Peyer's patch (tissue), 4 donors: ENCODE results near the gene SGCB. TPM values are rescaled to one million over a fixed set of nuclear protein-coding genes. Genes with fewer than 3 reads are reported as not detected.

Experiments used
- DNase-seq, 3 donors: peaks; one replicate each; pipeline ENCODE4 v3.0.0-alpha.2; 2017 to 2019
- H3K27ac ChIP-seq, 4 donors: fragments of 200-600 bp; sonication (generic); one replicate each; pipeline ENCODE4 v1.5.1; 2016 to 2019
- H3K27me3 ChIP-seq, 2 donors: fragments of 200-600 bp; sonication (generic); one replicate each; pipeline ENCODE4 v1.5.1; 2019
- H3K36me3 ChIP-seq, 3 donors: fragments of 200-600 bp; sonication (generic); one replicate each; pipeline ENCODE4 v1.5.1; 2016 to 2019
- H3K4me1 ChIP-seq, 4 donors: fragments of 200-600 bp; sonication (generic); one replicate each; pipeline ENCODE4 v1.5.1; 2016 to 2019
- H3K4me3 ChIP-seq, 4 donors: fragments of 200-600 bp; sonication (generic); 1 replicate in 3 of 4; 2 replicates in 1 of 4; pipeline ENCODE4 v1.5.1; 2016 to 2019; ENCODE audit warnings: mild to moderate bottlenecking in 1 of 4
- H3K9me3 ChIP-seq, 4 donors: fragments of 200-600 bp; sonication (generic); one replicate each; pipeline ENCODE4 v1.5.1; 2016 to 2019; ENCODE audit warnings: mild to moderate bottlenecking in 1 of 4
- POLR2A ChIP-seq, 2 donors: fragments of 450-650 bp; IDR thresholded peaks; one replicate each; pipeline ENCODE4 v1.5.1; 2017; ENCODE audit warnings: antibody characterized with exemption in 2 of 2, mild to moderate bottlenecking in 2 of 2, moderate library complexity in 2 of 2
- total RNA-seq, 4 donors: library from RNA; depleted of rRNA; stranded (reverse); fragments of >200 nt; gene quantifications; one replicate each; pipeline ENCODE4 v1.1.0, GENCODE V29; 2016
- TF ChIP-seq, protein P1 (sequence below), 6 experiments: fragments of 450-650 bp in 4 of 6; fragments of 200-600 bp in 2 of 6; sonication (generic) in 1 of 6; IDR thresholded peaks; one replicate each; pipeline ENCODE4 v1.5.1; 2017 to 2019; ENCODE audit warnings: antibody characterized with exemption in 6 of 6, mild to moderate bottlenecking in 3 of 6, moderate library complexity in 1 of 6

Gene SGCB
- total RNA-seq, 4 donors from 2014 or later, result 13.0 to 33.8 (median 21.5) TPM

- DNase-seq, result no peak
- Histone ChIP-seq H3K4me1 (no peaks in the 10 kb centered on the region), H3K27me3 (no peaks in the 10 kb centered on the region), H3K36me3 (no peaks in the 10 kb centered on the region), H3K4me3 (no peak overlapping the region), H3K9me3 (no peaks in the 10 kb centered on the region), H3K27ac (no peak overlapping the region)
- no peak for TF ChIP-seq POLR2A (IDR thresholded peaks at IDR 0.05)
- TF ChIP-seq, protein P1, sequence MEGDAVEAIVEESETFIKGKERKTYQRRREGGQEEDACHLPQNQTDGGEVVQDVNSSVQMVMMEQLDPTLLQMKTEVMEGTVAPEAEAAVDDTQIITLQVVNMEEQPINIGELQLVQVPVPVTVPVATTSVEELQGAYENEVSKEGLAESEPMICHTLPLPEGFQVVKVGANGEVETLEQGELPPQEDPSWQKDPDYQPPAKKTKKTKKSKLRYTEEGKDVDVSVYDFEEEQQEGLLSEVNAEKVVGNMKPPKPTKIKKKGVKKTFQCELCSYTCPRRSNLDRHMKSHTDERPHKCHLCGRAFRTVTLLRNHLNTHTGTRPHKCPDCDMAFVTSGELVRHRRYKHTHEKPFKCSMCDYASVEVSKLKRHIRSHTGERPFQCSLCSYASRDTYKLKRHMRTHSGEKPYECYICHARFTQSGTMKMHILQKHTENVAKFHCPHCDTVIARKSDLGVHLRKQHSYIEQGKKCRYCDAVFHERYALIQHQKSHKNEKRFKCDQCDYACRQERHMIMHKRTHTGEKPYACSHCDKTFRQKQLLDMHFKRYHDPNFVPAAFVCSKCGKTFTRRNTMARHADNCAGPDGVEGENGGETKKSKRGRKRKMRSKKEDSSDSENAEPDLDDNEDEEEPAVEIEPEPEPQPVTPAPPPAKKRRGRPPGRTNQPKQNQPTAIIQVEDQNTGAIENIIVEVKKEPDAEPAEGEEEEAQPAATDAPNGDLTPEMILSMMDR (IDR thresholded peaks at IDR 0.05), result no peak
Observed at GRCh38 chr4:52071791-52072546, 33.9 kb upstream of the SGCB start.

- no peak for TF ChIP-seq POLR2A (IDR thresholded peaks at IDR 0.05)
- TF ChIP-seq, protein P1 (IDR thresholded peaks at IDR 0.05), result no peak
- Histone ChIP-seq H3K9me3 (no peaks in the 10 kb centered on the region), H3K36me3 (no peaks in the 10 kb centered on the region), H3K27me3 (no peaks in the 10 kb centered on the region), H3K27ac (no peak overlapping the region), H3K4me3 (no peak overlapping the region), H3K4me1 (no peaks in the 10 kb centered on the region)
- DNase-seq, result no peak
Observed at GRCh38 chr4:52069571-52069970, 31.5 kb upstream of the SGCB start.

DNA sequence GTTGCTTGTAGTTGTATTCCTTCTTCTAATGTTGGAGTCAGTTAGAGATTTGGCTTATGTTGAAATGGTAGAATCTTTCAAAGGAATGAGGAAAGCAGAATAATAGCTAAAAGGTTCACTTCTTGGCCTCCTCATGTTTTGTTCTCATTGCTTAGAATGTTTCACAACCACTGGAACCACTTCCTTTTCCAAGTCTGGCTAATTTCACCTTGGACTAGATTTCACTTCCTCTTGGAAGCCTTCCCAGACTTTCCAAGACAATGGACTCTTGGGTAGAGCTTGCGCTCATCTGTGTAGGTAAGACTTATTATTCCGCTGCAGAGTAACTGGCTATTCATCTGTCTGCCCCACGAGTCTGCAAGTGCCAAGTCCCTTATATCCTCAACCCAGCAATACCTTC is 21.3 kb upstream of the SGCB start:
- H3K9me3 ChIP-seq, result no peaks in the 10 kb centered on the region
- no peaks in the 10 kb centered on the region for H3K4me1 ChIP-seq
- TF ChIP-seq, protein P1 (IDR thresholded peaks at IDR 0.05), result no peak
- no peak for DNase-seq
- no peaks in the 10 kb centered on the region for H3K27me3 ChIP-seq
- peak overlapping the region in 1 of 4 donors; percentile 12 for H3K27ac ChIP-seq
- H3K4me3 ChIP-seq, result no peak overlapping the region
- H3K36me3 ChIP-seq, result no peaks in the 10 kb centered on the region

GRCh38 chr4:52058275-52058674 is 20.2 kb upstream of the SGCB start:
- no peak overlapping the region for H3K27ac ChIP-seq

GRCh38 chr4:52057196-52057595 is 19.1 kb upstream of the SGCB start:
- Histone ChIP-seq H3K4me1 (peaks cover 0 to 5% (median 0%) of the 10 kb centered on the region in 4 donors), H3K27ac (no peak overlapping the region), H3K9me3 (no peaks in the 10 kb centered on the region), H3K36me3 (no peaks in the 10 kb centered on the region), H3K4me3 (no peak overlapping the region), H3K27me3 (no peaks in the 10 kb centered on the region)
- no peak for DNase-seq
- TF ChIP-seq, protein P1 (IDR thresholded peaks at IDR 0.05), result no peak
- TF ChIP-seq POLR2A (IDR thresholded peaks at IDR 0.05), result no peak

More at GRCh38 chr4:52058275-52058674, 20.2 kb upstream of the SGCB start:
- Histone ChIP-seq H3K27me3 (no peaks in the 10 kb centered on the region), H3K9me3 (no peaks in the 10 kb centered on the region), H3K4me1 (no peaks in the 10 kb centered on the region), H3K4me3 (no peak overlapping the region), H3K36me3 (no peaks in the 10 kb centered on the region)
- no peak for DNase-seq
- TF ChIP-seq, protein P1 (IDR thresholded peaks at IDR 0.05), result no peak
- no peak for TF ChIP-seq POLR2A (IDR thresholded peaks at IDR 0.05)
